Immature natural killer cell (primary cell): Measurements from ENCODE around the gene ATXN1L. TPM values are rescaled to one million over a fixed set of nuclear protein-coding genes. Genes with fewer than 3 reads are reported as not detected.
A peak's percentile ranks its signal among the peaks of the same experiment; 100 is the strongest.
"Not testable (repeated sequence)": the region's sequence is repeated elsewhere in the genome, so short reads cannot be mapped to it uniquely, and the experiment has no call there.

ENCODE experiments used
- DNase-seq, 3 donors: peaks; one replicate each; pipeline ENCODE4 v3.0.0; 2022; ENCODE audit warnings: mixed read lengths in 1 of 3
- H3K27ac Mint-ChIP-seq, 6 donors: one replicate each; pipeline ENCODE4 v1.8.0; 2020; ENCODE audit warnings: mixed read lengths in 6 of 6, mild to moderate bottlenecking in 5 of 6, inconsistent platforms in 4 of 6, moderate library complexity in 3 of 6
- H3K27me3 Mint-ChIP-seq, 3 donors: one replicate each; pipeline ENCODE4 v1.8.0; 2020 to 2021; ENCODE audit warnings: low read depth in 3 of 3, mild to moderate bottlenecking in 3 of 3, mixed read lengths in 3 of 3, moderate library complexity in 3 of 3, inconsistent platforms in 1 of 3
- H3K36me3 Mint-ChIP-seq, 3 donors: one replicate each; pipeline ENCODE4 v1.8.0; 2020; ENCODE audit warnings: mixed read lengths in 3 of 3, inconsistent platforms in 2 of 3, mild to moderate bottlenecking in 2 of 3
- H3K4me1 Mint-ChIP-seq, 2 donors: one replicate each; pipeline ENCODE4 v1.8.0; 2020; ENCODE audit warnings: inconsistent platforms in 2 of 2, mild to moderate bottlenecking in 2 of 2, mixed read lengths in 2 of 2, moderate library complexity in 1 of 2
- H3K4me3 Mint-ChIP-seq, 5 donors: one replicate each; pipeline ENCODE4 v1.8.0; 2020; ENCODE audit warnings: mild to moderate bottlenecking in 5 of 5, mixed read lengths in 5 of 5, inconsistent platforms in 3 of 5, moderate library complexity in 3 of 5
- H3K9me3 Mint-ChIP-seq, 6 donors: one replicate each; pipeline ENCODE4 v1.8.0; 2020; ENCODE audit warnings: mild to moderate bottlenecking in 6 of 6, mixed read lengths in 6 of 6, inconsistent platforms in 4 of 6, moderate library complexity in 3 of 6
- polyA plus RNA-seq, 3 donors: library from polyadenylated mRNA; unstranded; fragments of 300-500 nt; fragmentation: Illumina TruSeq; gene quantifications; one replicate each; pipeline ENCODE4 v1.2.3, GENCODE V29; 2021

The ATXN1L gene
- polyA plus RNA-seq, 3 donors from 2014 or later: 9.6 to 18.6 (median 9.8) TPM

DNA sequence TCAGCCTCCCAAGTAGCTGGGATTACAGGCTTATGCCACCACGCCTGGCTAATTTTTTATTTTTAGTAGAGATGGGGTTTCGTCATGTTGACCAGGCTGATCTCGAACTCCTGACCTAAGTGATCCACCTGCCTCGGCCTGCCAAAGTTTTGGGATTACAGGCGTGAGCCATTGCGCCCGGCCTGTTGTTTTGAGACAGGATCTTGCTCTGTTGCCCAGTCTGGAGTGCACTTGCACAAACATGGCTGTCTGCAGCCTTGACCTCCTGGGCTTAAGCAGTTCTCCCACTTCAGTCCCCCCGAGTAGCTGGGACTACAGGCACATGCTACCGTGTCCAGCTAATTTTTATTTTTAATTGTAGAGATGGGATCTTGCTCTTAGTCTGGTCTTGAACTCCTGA, 58.5 kb downstream of the ATXN1L start:
- Mint-ChIP-seq H3K4me3 (peak overlapping the region in 3 of 5 donors; percentile 6 to 40 (median 15)), H3K36me3 (no peaks in the 10 kb centered on the region), H3K9me3 (no peaks in the 10 kb centered on the region), H3K4me1 (peaks cover 89 to 96% of the 10 kb centered on the region in 2 donors), H3K27me3 (peaks cover 0 to 4% (median 0%) of the 10 kb centered on the region in 3 donors), H3K27ac (peak overlapping the region in 4 of 6 donors; percentile 8 to 64 (median 46))
- no peak for DNase-seq

DNA sequence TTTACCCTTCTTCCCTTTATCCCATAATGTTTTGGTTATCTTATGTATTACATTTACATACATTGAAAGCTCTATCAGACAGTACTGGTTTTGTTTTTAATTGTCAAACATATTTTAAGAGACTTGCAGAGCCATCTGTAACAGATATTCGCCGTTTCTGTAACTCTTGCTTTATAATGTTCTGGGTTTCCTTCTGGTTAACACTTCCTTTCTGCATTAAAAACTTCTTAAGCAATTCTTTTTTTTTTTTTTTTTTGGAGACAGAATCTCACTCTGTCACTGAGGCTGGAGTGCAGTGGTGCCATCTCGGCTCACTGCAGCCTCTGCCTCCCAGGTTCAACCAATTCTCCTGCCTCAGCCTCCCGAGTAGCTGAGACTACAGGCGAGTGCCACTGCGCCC, 60.0 kb downstream of the ATXN1L start:
- Mint-ChIP-seq H3K4me3 (peak overlapping the region; percentile 30 to 81 (median 73)), H3K4me1 (peaks cover 89 to 97% of the 10 kb centered on the region in 2 donors), H3K27ac (peak overlapping the region; percentile 42 to 90 (median 74))
- H3K27me3 Mint-ChIP-seq, H3K9me3 Mint-ChIP-seq, H3K36me3 Mint-ChIP-seq, DNase-seq: not testable (repeated sequence)

Other genes with a start within 250 kb of the ATXN1L start
- gene MARVELD3, start 219.8 kb upstream of the ATXN1L start, polyA plus RNA-seq: not detected
- 1 to 10 TPM in 1 of 3 donors, under 1 TPM in 2; 0.30 to 3.0 (median 0.80) TPM for gene PHLPP2, start 121.3 kb upstream of the ATXN1L start, polyA plus RNA-seq
- 10 to 100 TPM in 1 of 3 donors, 1 to 10 TPM in 2; 5.2 to 24.4 (median 5.2) TPM for gene AP1G1, start 37.1 kb upstream of the ATXN1L start, polyA plus RNA-seq
- 10 to 100 TPM in 2 of 3 donors, 1 to 10 TPM in 1; 9.3 to 12.6 (median 12.2) TPM for gene ZNF821, start 38.2 kb downstream of the ATXN1L start, polyA plus RNA-seq
- 100 to 1,000 TPM in 2 of 3 donors, 10 to 100 TPM in 1; 98.3 to 171 (median 141) TPM for gene IST1, start 49.6 kb downstream of the ATXN1L start, polyA plus RNA-seq
- gene PKD1L3, start 154.4 kb downstream of the ATXN1L start, polyA plus RNA-seq: not detected
- gene DHODH, start 162.8 kb downstream of the ATXN1L start, polyA plus RNA-seq: 1 to 10 TPM in 2 of 3 donors, under 1 TPM in 1; 0.34 to 7.2 (median 5.9) TPM
- gene HP, start 208.5 kb downstream of the ATXN1L start, polyA plus RNA-seq: not detected
- gene HPR, start 217.2 kb downstream of the ATXN1L start, polyA plus RNA-seq: not detected
- gene TXNL4B, start 247.6 kb downstream of the ATXN1L start, polyA plus RNA-seq: 10 to 100 TPM in 2 of 3 donors, 1 to 10 TPM in 1; 9.6 to 18.3 (median 12.1) TPM
- 10 to 100 TPM; 16.9 to 39.9 (median 20.6) TPM for gene DHX38, start 247.9 kb downstream of the ATXN1L start, polyA plus RNA-seq